HG02938 (cell line): ENCODE data around the gene CDHR2.

Experiments
- ATAC-seq: cut with Tn5 transposase; IDR thresholded peaks from one replicate; pipeline ENCODE4 v1.9.1; 2021; ENCODE audit warnings: mild to moderate bottlenecking, moderate library complexity; ENCODE audit not compliant: unreplicated experiment

The CDHR2 gene

GRCh38 chr5:176529116-176529740, 19.9 kb upstream of the CDHR2 start:
- no peak for ATAC-seq

- ATAC-seq, result no peak
Measured at GRCh38 chr5:176529741-176530141, 19.4 kb upstream of the CDHR2 start.

GRCh38 chr5:176530393-176530982, 18.7 kb upstream of the CDHR2 start:
- no peak for ATAC-seq

GRCh38 chr5:176530983-176531901, 17.9 kb upstream of the CDHR2 start:
- no peak for ATAC-seq

GRCh38 chr5:176531902-176532493, 17.1 kb upstream of the CDHR2 start:
- no peak for ATAC-seq

- ATAC-seq, result no peak
Measured at GRCh38 chr5:176532795-176533194, 16.3 kb upstream of the CDHR2 start.

GRCh38 chr5:176533390-176533789, 15.8 kb upstream of the CDHR2 start:
- ATAC-seq, result no peak

- ATAC-seq, result no peak
Measured at GRCh38 chr5:176533894-176534611, 15.1 kb upstream of the CDHR2 start.

GRCh38 chr5:176534640-176535039, 14.5 kb upstream of the CDHR2 start:
- ATAC-seq, result no peak

- no peak for ATAC-seq
Measured at GRCh38 chr5:176535101-176535663, 14.0 kb upstream of the CDHR2 start.

GRCh38 chr5:176535664-176536131, 13.4 kb upstream of the CDHR2 start:
- ATAC-seq, result no peak

GRCh38 chr5:176536132-176536901, 12.8 kb upstream of the CDHR2 start:
- ATAC-seq, result peak; percentile 23

- peak; percentile 50 for ATAC-seq
Measured at GRCh38 chr5:176536902-176537553, 12.1 kb upstream of the CDHR2 start, which contains the start of gene RNF44. RNF44 (minus strand) TSS chr5:176537402; CDS start chr5:176532472, 4,930 bp downstream.

GRCh38 chr5:176537554-176538229, 11.4 kb upstream of the CDHR2 start:
- peak; percentile 75 for ATAC-seq

GRCh38 chr5:176538230-176538988, 10.7 kb upstream of the CDHR2 start:
- ATAC-seq, result no peak

- ATAC-seq, result no peak
Measured at GRCh38 chr5:176538989-176539384, 10.2 kb upstream of the CDHR2 start.

- ATAC-seq, result no peak
Measured at GRCh38 chr5:176540476-176540899, 8.7 kb upstream of the CDHR2 start.

GRCh38 chr5:176540956-176541337, 8.2 kb upstream of the CDHR2 start:
- no peak for ATAC-seq
